Erythroblast (primary cell): ENCODE results near the gene SMIM10L2A.
A peak's percentile ranks its signal among the peaks of the same experiment; 100 is the strongest.

Experiments used
- DNase-seq, 2 experiments: peaks; one replicate each; lab custom pipeline; 2025; lab: John Stamatoyannopoulos, UW
- GATA1 ChIP-seq: IDR thresholded peaks from 2 replicates; pipeline ENCODE4 v1.6.1; 2011; ENCODE audit warnings: low read depth, mild to moderate bottlenecking, control low read depth, low read length, moderate library complexity
- POLR2A ChIP-seq: IDR thresholded peaks from 2 replicates; pipeline ENCODE4 v1.6.1; 2011; ENCODE audit warnings: mild to moderate bottlenecking, low read length

Gene SMIM10L2A

DNA sequence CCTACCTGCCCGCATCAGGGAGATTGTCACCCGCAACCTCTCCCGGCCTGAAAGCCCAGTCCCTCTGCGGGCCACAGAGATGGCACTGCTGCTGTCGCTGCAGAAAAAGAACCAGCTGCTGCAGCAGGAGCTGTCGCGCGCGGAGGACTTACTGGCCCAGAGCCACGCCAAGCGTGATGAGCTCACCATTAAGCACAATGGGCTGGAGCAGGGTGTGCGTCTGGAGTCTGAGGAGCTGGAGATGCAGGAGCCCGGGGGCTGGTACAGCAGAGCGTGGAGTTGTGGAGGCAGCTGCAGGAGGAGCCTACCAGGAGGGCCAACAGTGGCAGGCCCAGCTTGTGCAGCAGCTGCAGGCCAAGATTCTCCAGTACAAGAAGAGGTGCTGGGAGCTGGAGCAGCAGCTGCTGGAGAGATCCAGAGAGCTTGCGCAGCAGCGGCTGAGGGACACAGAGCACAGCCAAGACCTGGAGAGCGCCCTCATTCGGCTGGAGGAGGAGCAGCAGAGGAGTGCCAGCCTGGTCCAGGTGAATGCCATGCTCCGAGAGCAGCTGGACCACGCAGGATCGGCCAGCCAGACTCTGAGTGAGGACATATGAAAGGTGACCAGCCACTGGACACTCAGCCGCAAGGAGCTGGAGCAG, 11.3 kb downstream of the SMIM10L2A start:
- no peak for TF ChIP-seq POLR2A
- no peak for TF ChIP-seq GATA1
- DNase-seq, result no peak

DNA sequence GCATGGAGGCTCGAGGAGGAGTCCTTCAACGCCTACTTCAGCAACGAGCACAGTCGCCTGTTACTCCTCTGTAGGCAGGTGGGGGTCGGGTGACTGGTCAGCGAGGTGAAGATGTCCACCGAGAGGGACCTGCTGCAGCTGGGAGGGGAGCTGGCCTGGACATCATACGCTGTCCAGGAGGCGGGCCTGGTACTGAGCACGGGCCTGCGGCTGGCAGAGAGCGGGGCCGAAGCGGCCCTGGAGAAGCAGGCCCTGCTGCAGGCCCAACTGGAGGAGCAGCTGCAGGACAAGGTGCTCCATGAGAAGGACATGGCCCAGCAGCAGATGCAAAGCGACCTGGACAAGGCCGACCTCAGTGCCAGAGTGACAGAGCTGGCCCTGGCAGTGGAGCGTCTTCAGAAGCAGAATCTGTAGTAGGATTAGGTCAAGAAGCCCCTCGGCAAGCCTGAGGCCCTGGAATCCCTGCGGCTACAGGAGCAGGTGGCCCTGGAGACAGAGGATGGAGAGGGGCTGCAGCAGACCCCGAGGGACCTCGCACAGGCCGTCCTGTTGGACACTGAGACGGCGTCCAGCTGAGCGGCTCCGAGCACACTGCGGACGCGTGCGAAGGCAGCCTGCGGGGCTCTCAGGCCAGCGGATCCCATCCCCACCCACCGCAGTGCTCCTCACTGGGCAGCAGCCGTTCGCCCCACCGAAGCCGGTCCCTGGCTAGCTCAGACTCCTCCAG, 11.9 kb downstream of the SMIM10L2A start:
- no peak for DNase-seq
- no peak for TF ChIP-seq GATA1
- no peak for TF ChIP-seq POLR2A

DNA sequence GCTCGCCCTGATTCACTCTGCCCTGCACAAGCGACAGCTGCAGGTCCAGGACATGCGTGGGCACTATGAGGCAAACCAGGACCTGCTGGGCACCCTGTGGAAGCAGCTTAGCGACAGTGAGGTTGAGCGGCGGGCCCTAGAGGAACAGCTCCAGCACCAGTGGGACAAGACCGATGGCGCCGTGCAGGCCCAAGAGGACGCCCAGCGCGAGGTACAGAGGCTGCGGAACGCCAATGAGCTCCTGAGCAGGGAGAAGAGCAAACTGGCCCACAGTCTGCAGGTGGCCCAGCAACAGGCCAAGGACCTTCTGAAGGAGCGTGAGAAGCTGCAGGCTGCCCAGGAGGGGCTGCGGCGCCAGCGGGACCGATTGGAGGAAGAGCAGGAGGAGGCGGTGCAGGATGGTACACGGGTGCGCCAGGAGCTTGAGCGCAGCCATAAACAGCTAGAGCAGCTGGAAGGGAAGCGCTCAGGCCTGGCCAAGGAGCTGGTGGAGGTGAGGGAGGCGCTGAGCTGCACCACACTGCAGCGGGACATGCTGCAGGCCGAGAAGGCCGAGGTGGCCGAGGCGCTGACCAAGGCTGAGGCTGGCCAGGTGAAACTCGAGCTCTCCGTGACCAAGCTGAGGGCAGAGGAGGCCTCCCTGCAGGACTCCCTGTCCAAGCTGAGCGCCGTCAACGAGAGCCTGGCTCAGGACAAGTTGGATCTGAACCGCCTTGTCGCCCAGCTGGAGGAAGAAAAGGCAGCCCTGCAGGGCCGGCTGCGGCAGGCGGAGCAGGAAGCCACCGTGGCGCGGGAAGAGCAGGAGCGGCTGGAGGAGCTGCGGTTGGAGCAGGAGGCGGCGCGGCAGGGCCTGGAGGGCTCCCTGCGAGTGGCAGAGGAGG, 12.8 kb downstream of the SMIM10L2A start:
- DNase-seq, result no peak

DNA sequence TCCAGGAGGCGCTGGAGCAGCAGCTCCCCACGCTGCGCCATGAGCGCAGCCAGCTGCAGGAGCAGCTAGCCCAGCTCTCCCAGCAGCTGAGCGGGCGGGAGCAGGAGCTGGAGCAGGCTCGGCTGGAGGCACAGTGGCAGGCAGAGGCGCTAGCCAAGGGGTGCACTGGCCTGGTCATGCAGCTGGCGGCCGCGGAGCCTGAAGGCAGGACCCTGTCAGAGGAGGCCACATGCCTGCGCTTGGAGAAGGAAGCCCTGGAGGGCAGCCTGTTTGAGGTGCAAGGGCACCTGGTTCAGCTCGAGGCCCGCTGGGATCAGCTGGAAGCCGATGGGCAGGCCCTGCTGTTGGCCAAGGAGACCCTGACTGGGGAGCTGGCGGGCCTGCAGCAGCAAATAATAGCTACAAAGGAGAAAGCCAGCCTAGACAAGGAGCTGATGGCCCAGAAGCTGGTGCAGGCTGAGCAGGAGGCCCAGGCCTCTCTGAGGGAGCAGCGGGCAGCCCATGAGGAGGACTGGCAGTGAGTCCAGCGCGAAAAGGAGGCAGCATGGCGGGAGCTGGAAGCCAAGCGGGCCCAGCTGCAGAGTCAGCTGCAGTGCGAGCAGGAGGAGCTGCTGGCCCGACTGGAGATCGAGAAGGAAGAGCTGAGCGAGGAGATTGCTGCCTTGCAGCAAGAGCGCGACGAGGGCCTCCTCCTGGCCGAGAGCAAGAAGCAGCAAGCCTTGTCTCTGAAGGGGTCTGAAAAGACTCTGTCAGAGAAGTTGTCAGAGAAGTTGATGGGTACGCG, 13.6 kb downstream of the SMIM10L2A start:
- DNase-seq, result no peak
- TF ChIP-seq POLR2A (no peak), GATA1 (no peak)

More for the DNA sequence above, 12.8 kb downstream of the SMIM10L2A start:
- TF ChIP-seq GATA1 (no peak), POLR2A (no peak)

DNA sequence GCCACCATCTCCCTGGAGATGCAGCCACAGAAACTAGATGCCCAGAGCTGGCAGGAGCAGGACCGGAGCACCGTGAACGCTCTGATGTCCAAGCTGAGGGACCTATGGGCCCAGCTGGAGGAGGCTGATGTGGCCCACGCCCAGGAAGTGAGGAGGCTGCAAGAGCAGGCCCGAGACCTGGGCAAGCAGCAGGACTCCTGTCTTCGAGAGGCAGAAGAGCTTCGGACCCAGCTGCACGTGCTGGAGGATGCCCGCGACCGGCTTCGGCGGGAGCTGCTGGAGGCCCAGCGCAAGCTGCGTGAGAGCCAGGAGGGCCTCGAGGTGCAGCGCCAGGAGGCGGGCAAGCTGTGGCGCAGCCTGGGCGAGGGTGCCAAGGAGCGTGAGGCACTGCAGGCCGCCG, 14.2 kb downstream of the SMIM10L2A start:
- TF ChIP-seq GATA1, result no peak
- no peak for TF ChIP-seq POLR2A
- no peak for DNase-seq

DNA sequence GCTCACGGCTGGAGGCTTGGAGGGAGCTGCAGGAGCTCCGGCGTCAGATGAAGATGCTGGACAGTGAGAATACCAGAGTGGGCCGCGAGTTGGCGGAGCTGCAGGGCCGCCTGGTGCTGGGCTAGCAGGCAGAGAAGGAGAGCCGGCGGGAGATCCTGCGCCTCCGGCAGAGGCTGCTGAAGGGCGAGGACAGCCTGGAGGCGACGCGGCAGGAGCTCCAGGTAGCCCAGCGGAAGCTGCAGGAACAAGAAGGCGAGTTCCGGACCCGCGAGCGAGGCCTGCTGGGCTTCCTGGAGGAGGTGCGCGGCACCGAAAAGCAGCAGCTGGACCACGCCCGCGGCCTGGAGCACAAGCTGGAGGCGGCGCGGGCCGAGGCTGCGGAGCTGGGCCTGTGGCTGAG, 14.7 kb downstream of the SMIM10L2A start:
- TF ChIP-seq GATA1 (no peak), POLR2A (no peak)
- no peak for DNase-seq

DNA sequence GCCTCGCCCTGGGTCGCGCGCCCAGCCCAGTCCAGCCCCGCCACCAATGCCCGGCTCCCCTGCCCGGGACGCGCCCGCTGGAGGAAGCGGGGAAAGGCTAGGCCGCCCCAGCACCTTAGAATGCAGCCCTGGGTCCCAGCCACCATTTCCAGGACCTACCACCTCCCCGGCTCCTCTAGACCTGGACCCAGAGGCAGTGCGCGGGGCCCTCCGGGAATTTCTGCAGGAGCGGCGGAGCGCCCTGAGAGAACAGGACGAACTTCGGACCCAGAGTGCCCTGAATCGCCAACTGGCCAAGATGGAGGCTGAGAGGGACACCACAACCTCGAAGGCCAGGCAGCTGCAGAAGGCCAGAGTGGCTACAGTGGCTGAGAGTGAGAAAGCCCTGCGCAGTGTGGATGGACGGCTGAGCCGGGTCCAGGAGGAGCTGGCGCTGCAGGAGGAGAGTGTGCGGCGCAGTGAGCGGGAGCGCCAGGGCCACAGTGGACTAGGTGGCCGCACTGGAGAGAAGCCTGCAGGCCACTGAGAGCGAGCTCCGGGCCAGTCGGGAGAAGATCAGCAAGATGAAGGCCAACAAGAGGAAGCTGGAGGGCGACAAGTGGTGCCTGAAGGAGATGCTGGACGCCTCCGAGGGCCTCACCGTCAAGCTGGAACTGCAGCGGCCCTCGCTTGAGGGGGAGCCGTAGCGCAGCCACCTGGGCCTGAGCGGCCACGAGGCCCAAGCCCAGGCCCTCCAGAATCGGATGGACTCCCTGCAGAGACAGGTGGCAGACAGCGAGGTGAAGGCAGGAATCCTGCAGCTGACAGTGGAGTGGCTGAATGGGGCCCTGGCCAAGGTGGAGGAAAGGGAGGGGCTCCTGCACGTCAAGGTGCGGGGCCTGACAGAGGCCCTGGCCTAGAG, 15.5 kb downstream of the SMIM10L2A start:
- TF ChIP-seq GATA1, result no peak
- TF ChIP-seq POLR2A, result no peak
- no peak for DNase-seq

DNA sequence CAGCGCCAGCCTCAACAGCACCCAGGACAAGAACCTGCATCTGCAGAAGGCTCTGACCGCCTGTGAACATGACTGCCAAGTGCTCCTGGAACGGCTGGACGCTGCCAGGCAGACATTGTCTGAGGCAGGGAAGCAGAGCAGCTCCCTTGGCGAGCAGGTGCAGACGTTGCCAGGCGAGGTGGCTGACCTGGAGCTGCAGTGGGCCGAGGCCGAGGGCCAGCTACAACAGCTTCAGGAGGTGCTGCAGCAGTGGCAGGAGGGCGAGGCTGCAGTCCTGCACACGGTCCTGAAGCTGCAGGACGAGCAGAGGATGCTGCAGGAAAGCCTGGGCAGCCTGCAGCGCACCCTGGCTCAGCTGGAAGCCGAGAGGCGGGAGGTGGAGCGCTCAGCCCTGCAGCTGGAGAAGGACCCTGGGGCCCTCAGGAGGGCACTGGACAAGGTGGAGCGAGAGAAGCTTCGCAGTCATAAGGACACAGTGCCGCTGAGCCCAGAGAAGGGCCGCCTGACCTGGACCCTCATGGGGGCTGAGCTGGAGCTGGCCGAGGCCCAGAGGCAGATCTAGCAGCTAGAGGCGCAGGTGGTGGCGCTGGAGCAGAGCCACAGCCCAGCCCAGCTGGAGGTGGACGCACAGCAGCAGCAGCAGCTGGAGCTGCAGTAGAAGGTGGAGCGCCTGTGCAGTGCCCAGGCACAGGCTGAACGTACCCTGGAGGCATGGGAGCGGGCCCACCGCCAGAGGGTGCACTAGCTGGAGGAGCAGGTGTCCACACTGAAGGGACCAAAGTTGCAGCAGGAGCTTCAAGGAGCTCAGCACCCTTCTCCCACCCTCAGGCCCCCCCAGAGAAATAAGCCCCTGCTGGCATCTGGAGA, 16.4 kb downstream of the SMIM10L2A start:
- peak in 1 of 2 experiments; percentile 12 for DNase-seq

DNA sequence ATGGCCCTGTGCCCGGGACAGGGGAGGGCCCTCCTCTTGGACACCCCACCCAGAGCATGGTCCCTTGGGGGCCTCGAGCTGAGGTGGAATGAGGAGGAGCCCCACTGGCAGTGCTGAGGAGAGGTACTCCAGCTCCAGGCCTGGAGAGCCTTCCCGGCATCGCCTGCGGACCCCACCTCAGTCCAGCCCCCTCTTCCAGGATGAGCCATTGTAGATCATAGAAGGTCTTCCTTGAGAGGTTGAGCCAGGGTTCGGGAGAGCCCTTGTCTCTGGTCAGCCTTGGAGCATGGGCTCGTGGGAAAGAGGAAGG, 16.9 kb downstream of the SMIM10L2A start:
- no peak for DNase-seq
- TF ChIP-seq POLR2A, result no peak
- TF ChIP-seq GATA1, result no peak

More for the DNA sequence above, 16.4 kb downstream of the SMIM10L2A start:
- TF ChIP-seq GATA1, result no peak
- no peak for TF ChIP-seq POLR2A

DNA sequence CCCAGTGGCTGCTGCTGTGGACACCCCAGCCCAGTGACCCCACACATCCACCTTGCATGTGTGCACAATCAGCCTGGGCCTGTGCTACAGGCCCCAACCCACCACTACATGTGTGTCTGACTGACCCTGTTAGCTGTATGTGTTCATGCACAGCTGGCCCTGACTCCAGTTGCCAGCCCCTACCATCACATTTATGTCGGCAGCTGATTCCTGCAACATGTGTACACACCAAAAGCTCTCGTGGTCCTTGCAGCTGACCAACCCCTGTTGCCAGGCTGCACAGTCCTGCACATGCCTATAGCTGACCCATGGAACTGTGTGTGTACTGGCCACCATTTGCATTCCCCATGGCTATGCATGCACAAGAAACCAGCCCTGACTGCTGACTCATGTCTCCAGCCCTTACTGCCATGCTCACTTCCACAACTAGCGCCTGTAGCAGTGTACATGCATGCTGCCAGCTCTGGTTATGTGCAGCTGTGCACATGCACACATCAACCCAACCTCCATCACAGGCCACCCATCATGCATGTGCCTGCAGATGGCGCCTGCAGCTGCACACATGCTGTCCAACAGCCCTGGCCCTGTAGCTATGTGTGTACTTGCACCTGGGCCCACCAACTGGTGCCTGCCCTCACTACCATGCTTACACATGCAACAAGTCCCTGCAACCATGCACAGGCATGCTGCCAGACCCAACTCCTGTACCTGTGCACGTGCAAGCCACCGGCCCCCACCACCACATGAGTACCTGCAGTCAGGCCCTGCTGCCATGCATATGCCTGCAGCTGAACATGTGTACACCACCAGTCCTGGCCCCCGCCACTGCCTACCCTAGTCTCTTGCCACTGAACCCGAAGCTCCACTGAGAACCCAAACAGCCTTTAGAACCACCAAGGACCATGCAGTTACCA, 28.1 kb downstream of the SMIM10L2A start:
- TF ChIP-seq POLR2A (no peak), GATA1 (no peak)

More for the DNA sequence above, 28.1 kb downstream of the SMIM10L2A start:
- DNase-seq, result peak in 1 of 2 experiments; percentile 0
